Activated T-helper 17 cell treated with anti-CD3 and anti-CD28 coated beads, Interleukin-2, amount 50 U/mL, for 72 hours (primary cell): Measurements from ENCODE around the gene FBLL1. TPM values are rescaled to one million over a fixed set of nuclear protein-coding genes. Genes with fewer than 3 reads are reported as not detected.
"Not testable (repeated sequence)": the region's sequence is repeated elsewhere in the genome, so short reads cannot be mapped to it uniquely, and the experiment has no call there.

Source experiments
- ATAC-seq: fragments of 150-1000 bp; cut with Tn5 transposase; replicated peaks from 2 replicates; pipeline ENCODE4 v1.10.0; 2021; ENCODE audit warnings: mild to moderate bottlenecking, moderate library complexity
- H3K27ac Mint-ChIP-seq: one replicate; pipeline ENCODE4 v1.8.0; 2022; ENCODE audit warnings: mixed read lengths
- H3K27me3 Mint-ChIP-seq: one replicate; pipeline ENCODE4 v1.8.0; 2022; ENCODE audit warnings: mixed read lengths
- H3K36me3 Mint-ChIP-seq: one replicate; pipeline ENCODE4 v1.8.0; 2022; ENCODE audit warnings: low read depth, mild to moderate bottlenecking, mixed read lengths
- H3K4me1 Mint-ChIP-seq: one replicate; pipeline ENCODE4 v1.8.0; 2022; ENCODE audit warnings: mixed read lengths
- H3K4me3 Mint-ChIP-seq: one replicate; pipeline ENCODE4 v1.8.0; 2022; ENCODE audit warnings: mild to moderate bottlenecking, mixed read lengths
- H3K9me3 Mint-ChIP-seq: one replicate; pipeline ENCODE4 v1.8.0; 2022; ENCODE audit warnings: mixed read lengths
- total RNA-seq, 2 donors: library from RNA; stranded (reverse); gene quantifications; one replicate each; pipeline ENCODE4 v1.2.3, GENCODE V29; 2022

The FBLL1 gene
- total RNA-seq, 2 donors from 2014 or later, result 1.1 TPM; not detected in 1

- H3K4me3 Mint-ChIP-seq, result no peak overlapping the region
- no peaks in the 10 kb centered on the region for H3K36me3 Mint-ChIP-seq
- no peaks in the 10 kb centered on the region for H3K9me3 Mint-ChIP-seq
- no peaks in the 10 kb centered on the region for H3K4me1 Mint-ChIP-seq
- no peak overlapping the region for H3K27ac Mint-ChIP-seq
- H3K27me3 Mint-ChIP-seq, result peaks cover 28% of the 10 kb centered on the region
- ATAC-seq, result no peak
These were observed 2.1 kb downstream of the FBLL1 start for GRCh38 chr5:168531191-168531590.

DNA sequence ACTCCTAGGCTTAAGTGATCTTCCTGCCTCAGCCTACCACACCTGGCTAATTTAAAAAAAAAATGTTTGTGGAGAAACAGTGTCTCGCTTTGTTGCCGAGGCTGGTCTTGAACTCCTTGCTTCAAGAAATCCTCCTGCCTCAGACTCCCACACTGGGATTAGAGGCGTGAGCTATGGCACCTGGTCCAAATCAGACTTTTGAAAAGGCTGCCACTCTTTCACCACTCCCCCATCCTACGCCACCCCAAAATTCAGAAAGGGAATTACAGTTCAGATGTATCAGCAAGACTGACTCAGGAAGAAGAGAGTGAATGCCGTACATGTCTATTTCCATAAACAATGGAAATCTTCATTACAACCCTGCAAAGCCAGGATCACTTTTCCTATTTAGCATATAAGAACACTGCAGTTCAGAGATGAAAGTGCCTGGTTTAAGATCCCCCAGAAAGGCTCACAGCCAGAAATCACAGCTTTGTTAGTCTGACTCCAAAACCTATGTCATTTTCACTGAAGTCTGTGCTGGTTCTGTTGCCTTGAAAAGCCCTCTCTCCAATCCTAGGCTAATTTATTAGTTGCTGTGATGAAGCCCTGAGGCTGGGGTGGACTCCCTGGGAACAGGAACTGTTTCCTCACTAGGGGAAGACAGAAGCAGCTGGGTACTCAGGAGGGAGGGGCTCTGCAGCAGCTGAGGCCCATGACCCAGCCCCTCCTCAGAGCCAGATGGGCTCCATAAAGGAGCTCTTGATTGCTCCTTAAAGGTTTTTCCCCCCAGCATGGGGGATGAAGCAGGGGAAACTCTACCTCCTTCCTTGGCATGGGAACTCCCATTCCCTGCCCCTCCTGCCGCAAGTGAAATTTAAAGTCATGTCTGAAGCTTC is 3.1 kb downstream of the FBLL1 start:
- Mint-ChIP-seq H3K4me3 (no peak overlapping the region), H3K27ac (no peak overlapping the region), H3K36me3 (no peaks in the 10 kb centered on the region), H3K27me3 (peaks cover 28% of the 10 kb centered on the region), H3K4me1 (no peaks in the 10 kb centered on the region), H3K9me3 (no peaks in the 10 kb centered on the region)
- ATAC-seq, result no peak

GRCh38 chr5:168534351-168534750 is 5.2 kb downstream of the FBLL1 start:
- H3K36me3 Mint-ChIP-seq, ATAC-seq: not testable (repeated sequence)

GRCh38 chr5:168537176-168537575 is 8.1 kb downstream of the FBLL1 start:
- no peak for ATAC-seq

More at GRCh38 chr5:168534351-168534750, 5.2 kb downstream of the FBLL1 start:
- H3K4me3 Mint-ChIP-seq, H3K4me1 Mint-ChIP-seq, H3K27ac Mint-ChIP-seq, H3K9me3 Mint-ChIP-seq: not testable (repeated sequence)
- peaks cover 18% of the 10 kb centered on the region for H3K27me3 Mint-ChIP-seq

GRCh38 chr5:168549554-168549953 is 20.4 kb downstream of the FBLL1 start:
- H3K4me1 Mint-ChIP-seq, result peaks cover 11% of the 10 kb centered on the region
- peaks cover 6% of the 10 kb centered on the region for H3K9me3 Mint-ChIP-seq
- H3K27me3 Mint-ChIP-seq, result no peaks in the 10 kb centered on the region
- ATAC-seq, result no peak
- no peak overlapping the region for H3K4me3 Mint-ChIP-seq
- no peak overlapping the region for H3K27ac Mint-ChIP-seq
- peaks cover 64% of the 10 kb centered on the region for H3K36me3 Mint-ChIP-seq

More at GRCh38 chr5:168537176-168537575, 8.1 kb downstream of the FBLL1 start:
- Mint-ChIP-seq H3K4me3 (no peak overlapping the region), H3K4me1 (no peaks in the 10 kb centered on the region), H3K27ac (no peak overlapping the region), H3K36me3 (no peaks in the 10 kb centered on the region), H3K9me3 (no peaks in the 10 kb centered on the region), H3K27me3 (peaks cover 7% of the 10 kb centered on the region)

GRCh38 chr5:168550656-168551055 is 21.6 kb downstream of the FBLL1 start:
- H3K27me3 Mint-ChIP-seq, result no peaks in the 10 kb centered on the region
- no peaks in the 10 kb centered on the region for H3K9me3 Mint-ChIP-seq
- no peak for ATAC-seq
- peaks cover 11% of the 10 kb centered on the region for H3K4me1 Mint-ChIP-seq
- no peak overlapping the region for H3K27ac Mint-ChIP-seq
- peaks cover 75% of the 10 kb centered on the region for H3K36me3 Mint-ChIP-seq
- no peak overlapping the region for H3K4me3 Mint-ChIP-seq

DNA sequence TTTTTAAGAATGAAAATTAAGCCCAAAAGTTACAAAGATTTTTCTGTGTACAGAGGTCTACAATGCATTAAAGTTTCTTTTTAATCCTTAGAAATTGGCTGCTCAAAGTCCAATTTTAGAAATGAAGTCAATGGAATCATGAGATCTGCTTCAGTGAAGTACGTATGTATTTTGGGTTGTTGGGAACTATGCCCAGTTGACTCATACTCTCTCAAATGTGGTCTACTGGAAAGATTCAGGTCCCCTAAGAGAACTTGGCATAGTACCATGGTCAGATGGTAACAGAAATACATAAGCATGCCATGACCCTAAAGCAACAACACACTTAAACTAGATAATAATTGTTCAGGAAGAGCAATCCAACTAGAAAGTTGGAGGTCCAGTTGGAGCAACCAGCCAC is 23.0 kb downstream of the FBLL1 start:
- peaks cover 89% of the 10 kb centered on the region for H3K36me3 Mint-ChIP-seq
- no peaks in the 10 kb centered on the region for H3K9me3 Mint-ChIP-seq
- H3K27ac Mint-ChIP-seq, result no peak overlapping the region
- H3K4me3 Mint-ChIP-seq, result no peak overlapping the region
- peaks cover 11% of the 10 kb centered on the region for H3K4me1 Mint-ChIP-seq
- no peaks in the 10 kb centered on the region for H3K27me3 Mint-ChIP-seq
- ATAC-seq, result no peak

DNA sequence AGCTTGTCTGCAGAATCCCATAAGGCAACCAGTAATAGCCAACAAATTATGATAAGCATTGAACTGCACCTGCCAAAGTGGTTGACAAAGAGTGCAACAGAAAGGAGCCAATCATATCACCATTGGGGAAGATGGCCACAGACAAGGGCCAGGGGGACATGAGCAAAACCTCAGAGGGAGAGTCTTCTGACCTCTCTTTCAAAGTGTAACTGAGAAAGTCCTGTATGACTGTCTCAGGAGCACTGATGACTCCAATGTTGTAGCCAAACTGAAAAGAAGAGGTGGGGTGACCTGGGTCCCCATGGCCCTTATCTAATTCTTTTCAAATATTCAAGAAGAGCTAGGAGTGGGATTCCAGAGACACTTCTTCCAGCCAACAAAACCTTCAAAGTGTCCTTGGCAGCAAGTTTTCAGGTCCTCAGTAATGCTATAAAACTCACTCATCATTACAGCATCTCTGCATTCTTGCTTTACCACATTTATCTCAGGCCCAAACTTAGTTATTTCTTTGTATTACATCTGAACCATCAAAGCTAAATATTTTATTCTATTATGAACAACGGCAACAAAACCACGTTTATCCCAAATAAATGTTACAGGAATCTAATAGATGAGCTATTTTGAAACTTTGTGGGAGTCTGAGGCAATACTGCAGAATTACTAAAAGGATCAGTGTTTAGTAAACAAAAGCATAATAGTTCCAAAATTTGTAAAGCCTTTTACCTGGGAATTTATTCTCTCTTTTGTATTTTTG is 24.4 kb downstream of the FBLL1 start:
- peaks cover 91% of the 10 kb centered on the region for H3K36me3 Mint-ChIP-seq
- no peak overlapping the region for H3K27ac Mint-ChIP-seq
- no peak for ATAC-seq
- no peaks in the 10 kb centered on the region for H3K27me3 Mint-ChIP-seq
- no peaks in the 10 kb centered on the region for H3K9me3 Mint-ChIP-seq
- H3K4me1 Mint-ChIP-seq, result peaks cover 11% of the 10 kb centered on the region
- no peak overlapping the region for H3K4me3 Mint-ChIP-seq

DNA sequence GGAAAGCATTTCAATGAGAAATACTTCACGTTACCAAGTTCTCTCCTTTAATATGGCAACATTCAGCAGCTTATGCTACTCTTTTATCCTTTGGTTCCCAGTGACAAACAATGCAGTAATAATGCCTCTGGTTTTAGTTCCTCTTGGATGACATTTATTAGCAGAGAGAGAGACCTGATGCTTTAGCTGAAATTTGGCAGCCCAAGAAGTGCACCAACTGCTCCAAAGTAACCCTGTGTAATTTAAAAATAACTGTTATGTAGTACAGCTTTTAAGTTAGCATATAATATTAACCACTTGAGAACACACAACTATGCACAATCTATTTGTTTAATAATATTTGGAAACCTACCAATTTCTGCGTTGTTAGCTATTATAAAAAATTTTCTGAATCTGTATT is 28.3 kb downstream of the FBLL1 start:
- H3K36me3 Mint-ChIP-seq, result peaks cover 100% of the 10 kb centered on the region

GRCh38 chr5:168562279-168562678 is 33.2 kb downstream of the FBLL1 start:
- ATAC-seq, result no peak
- Mint-ChIP-seq H3K36me3 (peaks cover 98% of the 10 kb centered on the region), H3K4me3 (no peak overlapping the region), H3K27me3 (no peaks in the 10 kb centered on the region), H3K27ac (no peak overlapping the region), H3K9me3 (no peaks in the 10 kb centered on the region), H3K4me1 (no peaks in the 10 kb centered on the region)

More for the DNA sequence above, 28.3 kb downstream of the FBLL1 start:
- H3K4me1 Mint-ChIP-seq, result peaks cover 7% of the 10 kb centered on the region
- H3K27me3 Mint-ChIP-seq, result no peaks in the 10 kb centered on the region
- no peak overlapping the region for H3K27ac Mint-ChIP-seq
- no peak overlapping the region for H3K4me3 Mint-ChIP-seq
- no peak for ATAC-seq
- H3K9me3 Mint-ChIP-seq, result no peaks in the 10 kb centered on the region

DNA sequence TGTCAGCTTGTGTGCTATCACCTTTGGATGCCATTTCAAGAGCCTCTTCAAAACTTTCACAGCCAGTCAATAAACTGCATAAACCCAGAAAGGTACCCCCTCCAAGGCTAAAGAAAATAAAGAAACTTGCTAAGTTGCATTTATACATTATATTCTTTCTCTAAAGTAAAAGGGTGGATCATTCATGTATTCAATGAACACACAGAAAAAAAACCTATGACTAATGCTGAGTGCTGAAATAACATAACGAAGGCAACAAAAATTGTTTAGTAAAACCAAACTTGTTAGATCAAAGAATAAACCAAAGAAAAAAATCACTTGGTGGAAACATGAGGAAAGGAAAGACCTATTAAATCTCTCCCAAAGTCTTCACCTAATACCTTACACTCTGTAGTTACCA is 34.9 kb downstream of the FBLL1 start:
- no peaks in the 10 kb centered on the region for H3K27me3 Mint-ChIP-seq
- no peaks in the 10 kb centered on the region for H3K9me3 Mint-ChIP-seq
- no peak for ATAC-seq
- peaks cover 98% of the 10 kb centered on the region for H3K36me3 Mint-ChIP-seq
- no peak overlapping the region for H3K4me3 Mint-ChIP-seq
- H3K4me1 Mint-ChIP-seq, result no peaks in the 10 kb centered on the region
- H3K27ac Mint-ChIP-seq, result no peak overlapping the region

DNA sequence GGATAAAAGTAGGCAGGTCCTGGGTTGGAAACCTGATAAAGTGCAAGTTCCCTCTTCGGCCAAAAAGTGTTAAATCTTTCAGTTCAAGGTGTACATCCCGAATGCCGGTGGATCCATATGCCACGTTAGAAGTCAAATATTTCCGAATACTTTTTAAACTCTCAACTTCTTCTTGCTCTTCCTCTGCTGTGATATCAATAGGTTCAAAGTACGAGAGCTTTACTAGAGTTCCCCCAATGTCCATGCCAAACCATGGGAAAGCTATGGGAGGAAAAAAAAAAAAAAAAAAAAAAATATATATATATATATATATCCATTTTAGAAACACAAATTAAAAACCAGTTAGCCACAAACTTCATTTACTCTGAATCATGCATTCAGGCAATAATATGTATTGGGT is 39.6 kb downstream of the FBLL1 start:
- peaks cover 75% of the 10 kb centered on the region for H3K36me3 Mint-ChIP-seq
- ATAC-seq, result no peak
- H3K4me3 Mint-ChIP-seq, result no peak overlapping the region
- no peak overlapping the region for H3K27ac Mint-ChIP-seq
- H3K9me3 Mint-ChIP-seq, result no peaks in the 10 kb centered on the region
- H3K27me3 Mint-ChIP-seq, result no peaks in the 10 kb centered on the region
- peaks cover 6% of the 10 kb centered on the region for H3K4me1 Mint-ChIP-seq

GRCh38 chr5:168570490-168571328 is 41.6 kb downstream of the FBLL1 start:
- Mint-ChIP-seq H3K4me1 (peaks cover 13% of the 10 kb centered on the region), H3K36me3 (peaks cover 62% of the 10 kb centered on the region), H3K27ac (no peak overlapping the region), H3K9me3 (no peaks in the 10 kb centered on the region), H3K4me3 (no peak overlapping the region), H3K27me3 (no peaks in the 10 kb centered on the region)
- no peak for ATAC-seq

DNA sequence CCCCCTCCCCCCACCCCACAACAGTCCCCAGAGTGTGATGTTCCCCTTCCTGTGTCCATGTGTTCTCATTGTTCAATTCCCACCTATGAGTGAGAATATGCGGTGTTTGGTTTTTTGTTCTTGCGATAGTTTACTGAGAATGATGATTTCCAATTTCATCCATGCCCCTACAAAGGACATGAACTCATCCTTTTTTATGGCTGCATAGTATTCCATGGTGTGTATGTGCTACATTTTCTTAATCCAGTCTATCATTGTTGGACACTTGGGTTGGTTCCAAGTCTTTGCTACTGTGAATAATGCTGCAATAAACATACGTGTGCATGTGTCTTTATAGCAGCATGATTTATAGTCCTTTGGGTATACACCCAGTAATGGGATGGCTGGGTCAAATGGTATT is 44.6 kb downstream of the FBLL1 start:
- ATAC-seq, H3K4me3 Mint-ChIP-seq, H3K27me3 Mint-ChIP-seq, H3K9me3 Mint-ChIP-seq, H3K27ac Mint-ChIP-seq: not testable (repeated sequence)
- Mint-ChIP-seq H3K4me1 (peaks cover 26% of the 10 kb centered on the region), H3K36me3 (peaks cover 49% of the 10 kb centered on the region)
